Panc1 (cell line): ENCODE results near the gene REX1BD.

Experiments used
- CTCF ChIP-seq: fragments of 450-650 bp; IDR thresholded peaks from 2 replicates; pipeline ENCODE4 v1.5.1; 2017; ENCODE audit warnings: mild to moderate bottlenecking
- TCF7L2 ChIP-seq: IDR thresholded peaks from 2 replicates; pipeline ENCODE4 v1.6.1; 2011; ENCODE audit warnings: mild to moderate bottlenecking, low read depth, low read length, inconsistent platforms

GRCh38 chr19:18589380-18590272, 1.0 kb downstream of the REX1BD start:
- TF ChIP-seq TCF7L2 (no peak), CTCF (no peak)
